Measurements from ENCODE around the gene SEZ6.

The SEZ6 gene

GRCh38 chr17:28949185-28950016 is 56.4 kb downstream of the SEZ6 start:
- Histone ChIP-seq H3K27me3 (ENCODE audit: low read depth, low read length) (no peaks in the 10 kb centered on the region), H3K27ac (ENCODE audit: low read length) (peak overlapping the region; percentile 95), H2AFZ (ENCODE audit: low read depth, low read length) (no peak overlapping the region), H3K9ac (ENCODE audit: low read length) (peak overlapping the region; percentile 97), H3K9me3 (ENCODE audit: insufficient read depth, low read length) (no peaks in the 10 kb centered on the region), H3K4me2 (ENCODE audit: low read length) (peak overlapping the region; percentile 90), H3K79me2 (ENCODE audit: low read length) (peaks cover 69% of the 10 kb centered on the region), H3K4me3 (ENCODE audit: low read length) (peak overlapping the region; percentile 85), H3K4me1 (ENCODE audit: low read length) (peaks cover 50% of the 10 kb centered on the region), H3K36me3 (replicated peaks; ENCODE audit: low read depth, low read length) (peaks cover 44% of the 10 kb centered on the region), H4K20me1 (ENCODE audit: insufficient read depth, low read length) (peaks cover 45% of the 10 kb centered on the region)
- TF ChIP-seq EZH2phosphoT487 (IDR thresholded peaks at IDR 0.05; ENCODE audit: low read depth) (no peak), CTCF (IDR thresholded peaks at IDR 0.05; ENCODE audit: low read depth, low read length) (no peak; the same call in 1 of the 2 replicates)

- H3K9ac ChIP-seq (ENCODE audit: low read length): peak overlapping the region; percentile 97
- peaks cover 51% of the 10 kb centered on the region for H4K20me1 ChIP-seq (ENCODE audit: insufficient read depth, low read length)
- peaks cover 75% of the 10 kb centered on the region for H3K79me2 ChIP-seq (ENCODE audit: low read length)
- H3K9me3 ChIP-seq (ENCODE audit: insufficient read depth, low read length): no peaks in the 10 kb centered on the region
- TF ChIP-seq EZH2phosphoT487 (IDR thresholded peaks at IDR 0.05; ENCODE audit: low read depth) (no peak), CTCF (IDR thresholded peaks at IDR 0.05; ENCODE audit: low read depth, low read length) (no peak)
- peaks cover 49% of the 10 kb centered on the region for H3K36me3 ChIP-seq (replicated peaks; ENCODE audit: low read depth, low read length)
- peak overlapping the region; percentile 95 for H3K27ac ChIP-seq (ENCODE audit: low read length)
- H3K27me3 ChIP-seq (ENCODE audit: low read depth, low read length): no peaks in the 10 kb centered on the region
- H3K4me1 ChIP-seq (ENCODE audit: low read length): peaks cover 50% of the 10 kb centered on the region
- peak overlapping the region; percentile 85 for H3K4me3 ChIP-seq (ENCODE audit: low read length)
- H3K4me2 ChIP-seq (ENCODE audit: low read length): peak overlapping the region; percentile 90
- H2AFZ ChIP-seq (ENCODE audit: low read depth, low read length): no peak overlapping the region
Measured at GRCh38 chr17:28948873-28949184, 57.0 kb downstream of the SEZ6 start.

GRCh38 chr17:28948342-28948741 is 57.5 kb downstream of the SEZ6 start:
- Histone ChIP-seq H4K20me1 (ENCODE audit: insufficient read depth, low read length) (peaks cover 56% of the 10 kb centered on the region), H3K27ac (ENCODE audit: low read length) (peak overlapping the region; percentile 95), H3K9ac (ENCODE audit: low read length) (peak overlapping the region; percentile 97), H3K4me2 (ENCODE audit: low read length) (peak overlapping the region; percentile 90), H3K4me3 (ENCODE audit: low read length) (peak overlapping the region; percentile 85), H2AFZ (ENCODE audit: low read depth, low read length) (no peak overlapping the region), H3K9me3 (ENCODE audit: insufficient read depth, low read length) (no peaks in the 10 kb centered on the region), H3K27me3 (ENCODE audit: low read depth, low read length) (no peaks in the 10 kb centered on the region), H3K79me2 (ENCODE audit: low read length) (peaks cover 80% of the 10 kb centered on the region), H3K4me1 (ENCODE audit: low read length) (peaks cover 45% of the 10 kb centered on the region), H3K36me3 (replicated peaks; ENCODE audit: low read depth, low read length) (peaks cover 53% of the 10 kb centered on the region)
- TF ChIP-seq EZH2phosphoT487 (IDR thresholded peaks at IDR 0.05; ENCODE audit: low read depth): no peak
- no peak for TF ChIP-seq CTCF (IDR thresholded peaks at IDR 0.05; ENCODE audit: low read depth, low read length)

GRCh38 chr17:28947639-28948038 is 58.2 kb downstream of the SEZ6 start:
- Histone ChIP-seq H3K4me3 (ENCODE audit: low read length) (peak overlapping the region; percentile 85), H3K79me2 (ENCODE audit: low read length) (peaks cover 87% of the 10 kb centered on the region), H3K27me3 (ENCODE audit: low read depth, low read length) (no peaks in the 10 kb centered on the region), H3K9ac (ENCODE audit: low read length) (peak overlapping the region; percentile 97), H2AFZ (ENCODE audit: low read depth, low read length) (no peak overlapping the region), H3K9me3 (ENCODE audit: insufficient read depth, low read length) (no peaks in the 10 kb centered on the region), H3K4me1 (ENCODE audit: low read length) (peaks cover 38% of the 10 kb centered on the region), H3K4me2 (ENCODE audit: low read length) (peak overlapping the region; percentile 90), H3K27ac (ENCODE audit: low read length) (peak overlapping the region; percentile 95), H3K36me3 (replicated peaks; ENCODE audit: low read depth, low read length) (peaks cover 57% of the 10 kb centered on the region), H4K20me1 (ENCODE audit: insufficient read depth, low read length) (peaks cover 62% of the 10 kb centered on the region)
- TF ChIP-seq EZH2phosphoT487 (IDR thresholded peaks at IDR 0.05; ENCODE audit: low read depth): no peak
- no peak for TF ChIP-seq CTCF (IDR thresholded peaks at IDR 0.05; ENCODE audit: low read depth, low read length)

Measured in OCI-LY3 (cell line).